A673 (cell line): ENCODE measurements around the gene GJB2. TPM values are rescaled to one million over a fixed set of nuclear protein-coding genes. Genes with fewer than 3 reads are reported as not detected.

Experiments used
- BruUV-seq: library from RNA; stranded (reverse); fragments of 400-500 nt; replicated peaks from 2 replicates; lab custom pipeline; 2021; lab: Mats Ljungman, UMichigan
- CTCF ChIA-PET: fragments of 300-600 bp; sonication (Branson Sonifier 250); formaldehyde crosslinking; loops from one replicate; lab custom pipeline; 2022; ENCODE audit warnings: antibody characterized with exemption; lab: Charles Lee
- POLR2A ChIA-PET: fragments of 300-600 bp; sonication (Branson Sonifier 250); formaldehyde crosslinking; loops from one replicate; lab custom pipeline; 2022; ENCODE audit warnings: antibody characterized with exemption; ENCODE audit not compliant: low non-redundant PET; lab: Charles Lee
- DNase-seq: peaks from one replicate; pipeline ENCODE4 v3.0.0-alpha.2; 2015; ENCODE audit warnings: low spot score
- H3K27ac ChIP-seq: fragments of 200-600 bp; sonication (generic); 2 replicates; pipeline ENCODE4 v1.5.1; 2016; ENCODE audit warnings: mixed run types, low read depth, mild to moderate bottlenecking, mixed read lengths, antibody characterized with exemption, low read length; ENCODE audit not compliant: poor library complexity, severe bottlenecking
- H3K27me3 ChIP-seq: fragments of 200-600 bp; sonication (generic); replicated peaks from 2 replicates; pipeline ENCODE4 v1.6.1; 2017; ENCODE audit warnings: mixed run types, low read depth, mild to moderate bottlenecking, mixed read lengths, antibody characterized with exemption, low read length; ENCODE audit not compliant: insufficient read depth, poor library complexity
- H3K36me3 ChIP-seq: fragments of 200-600 bp; sonication (generic); 2 replicates; pipeline ENCODE4 v1.6.1; 2016; ENCODE audit warnings: mixed run types, mild to moderate bottlenecking, mixed read lengths, antibody characterized with exemption, low read length; ENCODE audit not compliant: insufficient read depth, poor library complexity, severe bottlenecking
- H3K4me1 ChIP-seq: fragments of 200-600 bp; sonication (generic); 2 replicates; pipeline ENCODE4 v1.6.1; 2017; ENCODE audit warnings: mixed run types, mild to moderate bottlenecking, mixed read lengths, antibody characterized with exemption, low read length; ENCODE audit not compliant: insufficient read depth, poor library complexity, severe bottlenecking
- H3K4me3 ChIP-seq: fragments of 200-600 bp; sonication (generic); 2 replicates; pipeline ENCODE4 v1.5.1; 2016; ENCODE audit warnings: low read depth, mixed run types, mild to moderate bottlenecking, mixed read lengths, low read length; ENCODE audit not compliant: poor library complexity, severe bottlenecking
- H3K9me3 ChIP-seq: fragments of 200-600 bp; sonication (generic); 2 replicates; pipeline ENCODE4 v1.6.1; 2016; ENCODE audit warnings: mixed run types, low read depth, mild to moderate bottlenecking, mixed read lengths, antibody characterized with exemption, low read length; ENCODE audit not compliant: poor library complexity, severe bottlenecking
- EZH2 ChIP-seq: fragments of 200-600 bp; sonication (generic); IDR thresholded peaks from 2 replicates; pipeline ENCODE4 v1.6.1; 2017; ENCODE audit warnings: borderline replicate concordance, low read depth, mild to moderate bottlenecking, mixed read lengths, antibody characterized with exemption, low read length; ENCODE audit not compliant: poor library complexity, severe bottlenecking
- intact Hi-C: fragments of 100-400 bp; cut with micrococcal nuclease; formaldehyde crosslinking; loops from one replicate; pipeline ENCODE4 v1.10.0; 2022; ENCODE audit not compliant: unreplicated experiment
- total RNA-seq: library from RNA; stranded (reverse); gene quantifications from 2 replicates; pipeline ENCODE4 v1.2.3, GENCODE V29; 2021
- TF ChIP-seq, protein P1 (sequence below): fragments of 300-800, 200-600 bp; sonication (generic); conservative IDR thresholded peaks from 2 replicates; pipeline ENCODE4 v1.5.1; 2017; ENCODE audit warnings: low read depth, mild to moderate bottlenecking, antibody characterized with exemption, low read length, moderate library complexity, mixed read lengths

The GJB2 gene
- total RNA-seq, 1 experiment from 2014 or later: not detected

GRCh38 chr13:20142023-20142926 is 50.5 kb downstream of the GJB2 start:
- DNase-seq: no peak
- CTCF ChIA-PET: no interaction called here
- peaks cover 9% of the 10 kb centered on the region for H3K27me3 ChIP-seq

DNA sequence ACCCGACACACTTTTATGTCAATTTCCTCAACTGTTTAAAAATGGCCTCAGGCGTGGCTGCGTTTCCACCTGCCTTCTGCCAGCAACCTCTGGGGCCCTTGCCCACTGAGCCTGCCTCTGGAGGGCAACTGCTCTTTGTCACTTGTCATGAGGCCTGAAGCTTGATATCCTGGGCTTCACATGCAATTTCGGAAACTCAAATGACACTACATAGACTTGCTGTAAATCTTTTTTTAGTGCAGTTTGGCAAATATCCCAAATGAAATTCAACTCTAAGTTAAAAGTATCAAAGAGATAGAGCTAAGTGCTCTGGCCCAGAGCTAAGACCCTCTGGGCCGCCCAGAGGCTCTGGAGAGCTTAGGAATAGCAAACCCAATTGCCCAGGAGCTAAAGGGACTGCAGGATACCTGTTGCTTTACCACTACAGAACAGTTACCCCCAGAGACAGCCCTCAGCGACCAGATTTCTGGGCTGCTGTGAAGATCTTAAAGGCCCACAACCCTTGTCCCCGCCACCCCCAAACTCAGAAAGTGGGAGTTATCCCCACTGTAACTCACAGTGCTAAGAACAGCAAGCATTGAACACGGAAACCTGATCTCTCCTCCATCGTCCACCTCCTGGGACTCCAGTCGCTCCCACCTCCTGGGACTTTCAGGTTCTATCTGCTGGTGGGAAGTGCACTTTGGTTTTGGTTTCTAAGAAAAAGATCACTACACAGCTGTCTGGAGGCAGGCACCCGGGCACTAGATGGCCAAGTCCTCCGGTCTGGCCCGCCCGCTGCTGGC is 51.3 kb downstream of the GJB2 start:
- intact Hi-C loops: no loop called here
- peaks cover 2% of the 10 kb centered on the region for H3K27me3 ChIP-seq
- H3K27ac ChIP-seq: no peak overlapping the region
- H3K9me3 ChIP-seq: no peaks in the 10 kb centered on the region
- no peaks in the 10 kb centered on the region for H3K36me3 ChIP-seq
- CTCF ChIA-PET: no interaction called here
- peak; percentile 41 for DNase-seq
- TF ChIP-seq EZH2: no peak
- TF ChIP-seq, protein P1, sequence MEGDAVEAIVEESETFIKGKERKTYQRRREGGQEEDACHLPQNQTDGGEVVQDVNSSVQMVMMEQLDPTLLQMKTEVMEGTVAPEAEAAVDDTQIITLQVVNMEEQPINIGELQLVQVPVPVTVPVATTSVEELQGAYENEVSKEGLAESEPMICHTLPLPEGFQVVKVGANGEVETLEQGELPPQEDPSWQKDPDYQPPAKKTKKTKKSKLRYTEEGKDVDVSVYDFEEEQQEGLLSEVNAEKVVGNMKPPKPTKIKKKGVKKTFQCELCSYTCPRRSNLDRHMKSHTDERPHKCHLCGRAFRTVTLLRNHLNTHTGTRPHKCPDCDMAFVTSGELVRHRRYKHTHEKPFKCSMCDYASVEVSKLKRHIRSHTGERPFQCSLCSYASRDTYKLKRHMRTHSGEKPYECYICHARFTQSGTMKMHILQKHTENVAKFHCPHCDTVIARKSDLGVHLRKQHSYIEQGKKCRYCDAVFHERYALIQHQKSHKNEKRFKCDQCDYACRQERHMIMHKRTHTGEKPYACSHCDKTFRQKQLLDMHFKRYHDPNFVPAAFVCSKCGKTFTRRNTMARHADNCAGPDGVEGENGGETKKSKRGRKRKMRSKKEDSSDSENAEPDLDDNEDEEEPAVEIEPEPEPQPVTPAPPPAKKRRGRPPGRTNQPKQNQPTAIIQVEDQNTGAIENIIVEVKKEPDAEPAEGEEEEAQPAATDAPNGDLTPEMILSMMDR: no peak
- no peak overlapping the region for H3K4me3 ChIP-seq
- POLR2A ChIA-PET: no interaction called here
- no TSS peak for BruUV-seq
- H3K4me1 ChIP-seq: peaks cover 9% of the 10 kb centered on the region

More at GRCh38 chr13:20142023-20142926, 50.5 kb downstream of the GJB2 start:
- Histone ChIP-seq H3K9me3 (no peaks in the 10 kb centered on the region), H3K4me3 (no peak overlapping the region), H3K4me1 (peaks cover 9% of the 10 kb centered on the region), H3K27ac (no peak overlapping the region), H3K36me3 (no peaks in the 10 kb centered on the region)
- intact Hi-C loops: no loop called here
- BruUV-seq: no TSS peak
- POLR2A ChIA-PET: no interaction called here
- TF ChIP-seq, protein P1: no peak
- no peak for TF ChIP-seq EZH2

DNA sequence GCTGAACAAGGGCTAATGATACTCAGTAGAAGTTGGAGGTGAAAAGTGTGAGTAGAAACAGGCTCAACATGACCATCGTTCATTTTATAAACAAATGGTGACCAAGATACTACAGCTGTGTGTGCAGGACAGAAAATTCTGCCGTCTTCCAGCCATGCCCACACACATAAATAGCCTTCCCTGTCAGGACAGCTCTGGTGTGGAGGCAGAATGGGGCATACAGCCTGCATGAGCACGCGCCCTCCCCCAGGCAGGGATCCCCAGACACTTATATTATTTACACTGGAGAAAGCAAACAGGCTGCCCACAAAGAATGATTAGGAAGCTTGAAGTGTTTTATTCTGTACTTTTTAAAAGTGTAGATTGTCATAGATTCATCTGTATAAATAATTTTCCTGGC is 52.3 kb downstream of the GJB2 start:
- no peak overlapping the region for H3K27ac ChIP-seq
- H3K4me3 ChIP-seq: no peak overlapping the region
- no peak for TF ChIP-seq EZH2
- TF ChIP-seq, protein P1: no peak
- intact Hi-C loops: no loop called here
- H3K27me3 ChIP-seq: no peaks in the 10 kb centered on the region
- H3K9me3 ChIP-seq: no peaks in the 10 kb centered on the region
- no peaks in the 10 kb centered on the region for H3K36me3 ChIP-seq
- ChIA-PET CTCF (no interaction called here), POLR2A (no interaction called here)
- peaks cover 9% of the 10 kb centered on the region for H3K4me1 ChIP-seq
- no TSS peak for BruUV-seq
- DNase-seq: no peak
